Kidney epithelial cell (primary cell): ENCODE measurements around the gene PLAU. TPM values are rescaled to one million over a fixed set of nuclear protein-coding genes. Genes with fewer than 3 reads are reported as not detected.
"Not testable (repeated sequence)": the region's sequence is repeated elsewhere in the genome, so short reads cannot be mapped to it uniquely, and the experiment has no call there.

ENCODE experiments used
- DNase-seq: peaks from one replicate; pipeline ENCODE4 v3.0.0-alpha.2; 2010; ENCODE audit warnings: low read depth
- H3K27me3 ChIP-seq: 2 replicates; pipeline ENCODE4 v1.6.0; 2011; ENCODE audit warnings: low read length; ENCODE audit not compliant: control insufficient read depth, insufficient read depth
- H3K36me3 ChIP-seq: 2 replicates; pipeline ENCODE4 v1.5.1; 2011; ENCODE audit warnings: low read length; ENCODE audit not compliant: control insufficient read depth, insufficient read depth
- H3K4me3 ChIP-seq: 2 replicates; pipeline ENCODE4 v1.5.1; 2011; ENCODE audit warnings: low read depth, mild to moderate bottlenecking, control low read depth, low read length
- CTCF ChIP-seq: IDR thresholded peaks from 2 replicates; pipeline ENCODE4 v1.5.1; 2011; ENCODE audit warnings: mild to moderate bottlenecking, moderate library complexity, low read length, control low read depth, inconsistent platforms; ENCODE audit not compliant: insufficient read depth, poor library complexity, severe bottlenecking
- total RNA-seq: library from RNA; depleted of rRNA; stranded (reverse); fragments of >200 nt; gene quantifications from 2 replicates; pipeline ENCODE4 v1.2.3, GENCODE V29; 2015

PLAU gene
- total RNA-seq, 1 donor from 2014 or later = 709 TPM

GRCh38 chr10:73892310-73893030 lies 18.5 kb upstream of the PLAU start:
- Histone ChIP-seq H3K4me3 (no peak overlapping the region), H3K36me3 (no peaks in the 10 kb centered on the region), H3K27me3 (no peaks in the 10 kb centered on the region)
- TF ChIP-seq CTCF = no peak
- DNase-seq = no peak

- H3K27me3 ChIP-seq = no peaks in the 10 kb centered on the region
- no peak for TF ChIP-seq CTCF
- no peak for DNase-seq
- H3K36me3 ChIP-seq = no peaks in the 10 kb centered on the region
- H3K4me3 ChIP-seq = no peak overlapping the region
Measured at GRCh38 chr10:73893426-73893825, 17.5 kb upstream of the PLAU start.

GRCh38 chr10:73894245-73894971 lies 16.5 kb upstream of the PLAU start:
- no peak for TF ChIP-seq CTCF
- peak; percentile 75 for DNase-seq
- no peaks in the 10 kb centered on the region for H3K36me3 ChIP-seq
- no peaks in the 10 kb centered on the region for H3K27me3 ChIP-seq
- no peak overlapping the region for H3K4me3 ChIP-seq

GRCh38 chr10:73895381-73895780 lies 15.6 kb upstream of the PLAU start:
- not testable (repeated sequence) for H3K4me3 ChIP-seq, H3K36me3 ChIP-seq, H3K27me3 ChIP-seq, DNase-seq

GRCh38 chr10:73897693-73898092 lies 13.2 kb upstream of the PLAU start:
- H3K27me3 ChIP-seq = no peaks in the 10 kb centered on the region
- no peaks in the 10 kb centered on the region for H3K36me3 ChIP-seq
- DNase-seq = no peak
- no peak overlapping the region for H3K4me3 ChIP-seq
- no peak for TF ChIP-seq CTCF

GRCh38 chr10:73898730-73899410 lies 12.1 kb upstream of the PLAU start:
- no peak for TF ChIP-seq CTCF
- no peaks in the 10 kb centered on the region for H3K27me3 ChIP-seq
- no peak overlapping the region for H3K4me3 ChIP-seq
- DNase-seq = no peak
- H3K36me3 ChIP-seq = no peaks in the 10 kb centered on the region
